GM18868 (cell line): ENCODE results near the gene SDR42E2.
"Not testable (repeated sequence)": the region's sequence is repeated elsewhere in the genome, so short reads cannot be mapped to it uniquely, and the experiment has no call there.

Experiments used
- ATAC-seq: cut with Tn5 transposase; IDR thresholded peaks from one replicate; pipeline ENCODE4 v1.9.1; 2021; ENCODE audit warnings: mild to moderate bottlenecking, moderate library complexity; ENCODE audit not compliant: unreplicated experiment

The SDR42E2 gene

DNA sequence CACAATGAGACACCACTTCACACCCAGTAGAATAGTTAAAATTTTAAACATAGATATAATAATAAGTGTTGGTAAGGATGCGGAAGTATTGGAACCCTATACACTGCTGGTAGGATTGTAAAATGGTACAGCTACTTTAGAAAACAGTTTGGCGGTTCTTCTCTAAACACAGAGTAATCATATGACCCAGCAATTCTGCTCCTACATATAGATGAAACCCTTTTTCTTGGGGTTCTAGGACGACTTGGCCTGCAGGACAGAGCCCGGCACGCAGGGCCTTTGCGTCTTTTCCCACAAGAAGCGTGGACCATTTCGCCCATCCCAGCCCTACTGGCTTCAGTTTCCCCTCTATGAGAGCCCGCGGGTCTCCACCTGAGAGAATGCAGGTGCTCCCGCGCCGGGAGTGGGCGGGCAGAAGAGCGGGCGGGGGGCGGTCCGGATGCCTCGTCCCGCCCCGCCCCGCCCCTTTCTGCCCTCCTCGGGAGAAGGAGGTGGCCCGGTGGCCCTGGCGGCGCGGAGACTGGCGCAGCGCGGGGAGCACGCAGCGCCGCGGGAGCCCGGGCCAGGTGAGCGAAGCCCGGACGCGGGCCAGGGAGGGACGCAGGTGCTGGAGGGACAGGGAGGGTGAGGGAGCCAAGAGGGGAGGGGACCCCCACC lies at the start of gene SDR42E2:
TSS of gene SDR42E2 (plus strand) at position 508 of the 657 bp plus-strand sequence. CDS start 3,077 bp downstream, outside the sequence.
- no peak for ATAC-seq

- no peak for ATAC-seq
Measured at GRCh38 chr16:22116095-22116700, 46.1 kb upstream of the SDR42E2 start.

GRCh38 chr16:22117609-22118008 lies 44.7 kb upstream of the SDR42E2 start:
- ATAC-seq: no peak

- ATAC-seq: no peak
Measured at GRCh38 chr16:22120440-22120839, 41.9 kb upstream of the SDR42E2 start.

- no peak for ATAC-seq
Measured at GRCh38 chr16:22122239-22122638, 40.1 kb upstream of the SDR42E2 start.

DNA sequence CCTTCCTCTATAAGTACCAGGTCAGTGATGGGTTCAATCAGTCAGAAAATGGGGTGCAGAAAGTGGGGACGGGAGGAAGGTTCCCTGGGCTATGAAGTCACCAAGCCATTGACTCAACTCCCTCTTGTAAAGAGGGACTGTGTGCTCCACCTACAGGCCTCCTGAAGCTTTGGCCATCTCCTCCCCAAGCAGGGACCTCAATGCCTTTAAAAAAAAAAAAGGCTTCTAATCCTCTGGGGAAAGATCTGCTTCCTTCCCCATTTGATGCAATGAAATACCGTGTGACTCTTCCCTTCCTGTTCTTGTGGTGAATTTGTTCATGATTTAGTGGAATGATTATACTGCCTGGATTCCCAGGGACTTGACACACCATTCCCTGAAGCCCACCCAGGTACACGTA lies 39.2 kb upstream of the SDR42E2 start:
- no peak for ATAC-seq

DNA sequence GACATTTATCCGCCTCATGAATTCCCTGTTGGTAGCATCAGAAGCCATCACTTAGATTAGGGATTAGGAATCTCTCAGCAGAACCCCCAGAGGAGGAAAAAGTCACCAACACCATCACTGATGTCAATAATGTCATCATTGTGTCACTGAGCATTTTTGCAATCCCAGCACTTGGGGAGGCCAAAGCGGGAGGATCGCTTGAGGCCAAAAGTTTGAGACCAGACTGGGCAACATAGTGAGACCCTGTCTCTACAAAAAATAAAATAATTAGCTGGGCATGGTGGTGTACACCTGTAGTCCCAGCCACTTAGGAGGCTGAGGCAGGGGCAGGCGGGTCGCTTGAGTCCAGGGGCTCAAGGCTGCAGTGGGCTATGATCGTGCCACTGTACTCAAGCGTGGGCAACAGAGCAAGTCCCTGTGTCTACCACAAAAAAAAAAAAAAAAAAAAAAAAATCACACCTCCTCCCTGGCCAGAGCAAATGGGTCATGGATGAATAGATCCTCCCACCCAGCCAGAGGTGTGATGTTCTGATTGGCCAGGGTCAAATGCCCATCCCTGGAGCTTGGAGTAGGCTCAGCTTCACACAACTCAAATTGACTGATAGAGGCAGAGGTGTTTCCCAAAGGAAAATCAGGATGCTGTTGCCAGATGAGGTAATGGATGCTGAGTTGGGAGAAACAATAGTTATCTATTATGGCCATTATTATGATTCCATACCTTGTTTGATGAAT lies 38.4 kb upstream of the SDR42E2 start:
- ATAC-seq: no peak

DNA sequence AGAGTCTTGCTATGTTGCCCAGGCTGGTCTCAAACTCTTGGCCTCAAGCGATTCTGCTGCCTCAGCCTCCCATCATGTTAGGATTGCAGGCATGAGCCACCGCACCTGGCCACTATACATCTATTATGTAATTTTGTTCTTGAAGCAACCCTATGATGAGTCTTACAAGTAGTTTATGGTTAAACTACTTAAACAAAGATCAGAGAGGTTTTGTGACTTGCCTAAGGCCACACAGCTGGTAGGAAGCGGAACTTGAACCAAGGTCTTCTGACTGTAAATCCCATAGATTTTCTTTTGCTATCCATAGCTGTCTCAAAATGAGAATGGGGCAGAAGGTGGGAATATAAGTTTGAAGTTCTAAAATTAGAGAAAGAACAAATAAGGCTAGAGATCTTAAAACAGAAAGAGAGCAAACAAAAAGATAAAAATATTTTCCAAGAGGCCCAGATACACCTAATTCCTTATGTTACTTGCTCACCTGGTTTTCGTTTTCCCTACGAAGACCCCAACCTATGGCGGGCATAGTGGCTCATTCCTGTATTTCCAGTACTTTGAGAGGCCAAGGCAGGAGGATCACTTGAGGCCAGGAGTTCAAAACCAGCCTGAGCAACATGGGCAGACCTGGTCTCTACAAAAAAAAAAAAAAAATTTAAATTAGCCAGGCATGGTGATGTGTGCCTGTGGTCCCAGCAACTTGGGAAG lies 37.6 kb upstream of the SDR42E2 start:
- ATAC-seq: no peak

- no peak for ATAC-seq
Measured at GRCh38 chr16:22126037-22126558, 36.2 kb upstream of the SDR42E2 start.

GRCh38 chr16:22128537-22128936 lies 33.8 kb upstream of the SDR42E2 start:
- ATAC-seq: not testable (repeated sequence)

- no peak for ATAC-seq
Measured at GRCh38 chr16:22130528-22130927, 31.8 kb upstream of the SDR42E2 start.

GRCh38 chr16:22132801-22133200 lies 29.5 kb upstream of the SDR42E2 start:
- no peak for ATAC-seq

GRCh38 chr16:22138482-22138881 lies 23.8 kb upstream of the SDR42E2 start:
- no peak for ATAC-seq

GRCh38 chr16:22139008-22139407 lies 23.3 kb upstream of the SDR42E2 start:
- no peak for ATAC-seq

- ATAC-seq: no peak
Measured at GRCh38 chr16:22139732-22140131, 22.6 kb upstream of the SDR42E2 start.

- no peak for ATAC-seq
Measured at GRCh38 chr16:22141767-22142166, 20.5 kb upstream of the SDR42E2 start.

- ATAC-seq: no peak
Measured at GRCh38 chr16:22144520-22144919, 17.8 kb upstream of the SDR42E2 start.

GRCh38 chr16:22147853-22148252 lies 14.5 kb upstream of the SDR42E2 start:
- no peak for ATAC-seq

DNA sequence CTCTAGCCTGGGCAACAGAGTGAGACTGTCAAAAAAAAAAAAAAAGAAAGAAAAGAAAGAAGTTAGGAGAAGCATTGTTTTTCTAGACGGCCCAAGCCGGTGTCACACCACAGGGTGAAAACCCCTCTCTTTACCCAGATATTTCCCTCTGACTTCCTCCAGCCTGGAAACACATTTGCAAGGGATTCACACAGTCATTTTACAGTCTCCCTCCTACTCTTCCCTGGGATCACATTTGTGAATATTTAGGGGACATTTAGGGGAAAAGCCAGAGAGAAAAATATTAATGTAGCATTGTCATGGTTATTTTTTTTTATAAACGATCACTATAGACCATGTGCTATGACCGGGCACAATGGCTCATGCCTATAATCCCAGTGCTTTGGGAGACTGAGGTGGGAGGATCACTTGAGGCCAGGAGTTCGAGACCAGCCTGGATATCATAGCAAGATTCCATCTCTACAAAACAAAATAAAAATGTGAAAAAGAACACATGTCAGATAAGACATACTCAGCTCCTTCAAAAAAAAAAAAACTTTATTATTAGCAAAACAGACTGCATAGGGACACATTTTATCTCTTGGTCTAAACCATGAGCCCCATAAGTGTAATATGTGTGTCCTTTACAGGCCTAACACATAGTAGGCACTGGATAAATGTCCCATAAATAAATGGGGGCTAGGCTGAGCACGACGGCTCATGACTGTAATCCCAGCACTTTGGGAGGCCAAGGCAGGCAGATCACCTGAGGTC lies 10.9 kb upstream of the SDR42E2 start:
- ATAC-seq: no peak

- ATAC-seq: no peak
Measured at GRCh38 chr16:22152316-22152715, 10.0 kb upstream of the SDR42E2 start.
